ENCODE measurements around the gene EFCC1.

The EFCC1 gene

GRCh38 chr3:129060276-129061022 is 59.3 kb downstream of the EFCC1 start, which contains the start of gene GP9:
Gene GP9 (plus strand): TSS chr3:129060779. CDS start chr3:129061740, 961 bp downstream.
- no peak for TF ChIP-seq CTCF (IDR thresholded peaks at IDR 0.05; ENCODE audit: insufficient read depth, low read length, poor library complexity, severe bottlenecking)
- Histone ChIP-seq H3K36me3 (ENCODE audit: control insufficient read depth, insufficient read depth, low read length) (no peaks in the 10 kb centered on the region), H3K27me3 (replicated peaks; ENCODE audit: control insufficient read depth, insufficient read depth, low read length) (0 out of 2 replicates have a peak, but pooled peaks cover 1% of the 10 kb centered on the region), H3K4me3 (replicated peaks; ENCODE audit: low read depth, low read length) (no peak within 1 kb of the TSS)
- no peak for DNase-seq (ENCODE audit: extremely low read depth, insufficient read length)

- no peak for TF ChIP-seq CTCF (IDR thresholded peaks at IDR 0.05; ENCODE audit: insufficient read depth, low read length, poor library complexity, severe bottlenecking)
- DNase-seq (ENCODE audit: extremely low read depth, insufficient read length), result no peak
- H3K27me3 ChIP-seq (replicated peaks; ENCODE audit: control insufficient read depth, insufficient read depth, low read length), result 0 out of 2 replicates have a peak, but pooled peaks cover 1% of the 10 kb centered on the region
- no peaks in the 10 kb centered on the region for H3K36me3 ChIP-seq (ENCODE audit: control insufficient read depth, insufficient read depth, low read length)
- no peak overlapping the region for H3K4me3 ChIP-seq (replicated peaks; ENCODE audit: low read depth, low read length)
Observed at GRCh38 chr3:129061023-129061887, 60.2 kb downstream of the EFCC1 start.

GRCh38 chr3:129061888-129062834 is 61.1 kb downstream of the EFCC1 start:
- Histone ChIP-seq H3K36me3 (ENCODE audit: control insufficient read depth, insufficient read depth, low read length) (no peaks in the 10 kb centered on the region), H3K27me3 (replicated peaks; ENCODE audit: control insufficient read depth, insufficient read depth, low read length) (0 out of 2 replicates have a peak, but pooled peaks cover 1% of the 10 kb centered on the region), H3K4me3 (replicated peaks; ENCODE audit: low read depth, low read length) (no peak overlapping the region)
- DNase-seq (ENCODE audit: extremely low read depth, insufficient read length), result no peak
- no peak for TF ChIP-seq CTCF (IDR thresholded peaks at IDR 0.05; ENCODE audit: insufficient read depth, low read length, poor library complexity, severe bottlenecking)

- H3K4me3 ChIP-seq (replicated peaks; ENCODE audit: low read depth, low read length), result no peak overlapping the region
- no peak for TF ChIP-seq CTCF (IDR thresholded peaks at IDR 0.05; ENCODE audit: insufficient read depth, low read length, poor library complexity, severe bottlenecking)
- no peaks in the 10 kb centered on the region for H3K36me3 ChIP-seq (ENCODE audit: control insufficient read depth, insufficient read depth, low read length)
- DNase-seq (ENCODE audit: extremely low read depth, insufficient read length), result no peak
- 0 out of 2 replicates have a peak, but pooled peaks cover 1% of the 10 kb centered on the region for H3K27me3 ChIP-seq (replicated peaks; ENCODE audit: control insufficient read depth, insufficient read depth, low read length)
Observed at GRCh38 chr3:129063091-129063640, 62.1 kb downstream of the EFCC1 start.

Data from GM06990 (cell line).